Left kidney (tissue), 2 donors: ENCODE measurements around the gene MSI2. TPM values are rescaled to one million over a fixed set of nuclear protein-coding genes. Genes with fewer than 3 reads are reported as not detected.

Experiments used
- DNase-seq: peaks from one replicate; pipeline ENCODE4 v3.0.0-alpha.2; 2013
- polyA plus RNA-seq: library from polyadenylated mRNA; unstranded; fragments of 120-200 nt; gene quantifications from one replicate; pipeline ENCODE4 v1.2.1, GENCODE V29; 2013; ENCODE audit not compliant: insufficient read length

Gene MSI2
- polyA plus RNA-seq, 1 donor, result 106 TPM

DNA sequence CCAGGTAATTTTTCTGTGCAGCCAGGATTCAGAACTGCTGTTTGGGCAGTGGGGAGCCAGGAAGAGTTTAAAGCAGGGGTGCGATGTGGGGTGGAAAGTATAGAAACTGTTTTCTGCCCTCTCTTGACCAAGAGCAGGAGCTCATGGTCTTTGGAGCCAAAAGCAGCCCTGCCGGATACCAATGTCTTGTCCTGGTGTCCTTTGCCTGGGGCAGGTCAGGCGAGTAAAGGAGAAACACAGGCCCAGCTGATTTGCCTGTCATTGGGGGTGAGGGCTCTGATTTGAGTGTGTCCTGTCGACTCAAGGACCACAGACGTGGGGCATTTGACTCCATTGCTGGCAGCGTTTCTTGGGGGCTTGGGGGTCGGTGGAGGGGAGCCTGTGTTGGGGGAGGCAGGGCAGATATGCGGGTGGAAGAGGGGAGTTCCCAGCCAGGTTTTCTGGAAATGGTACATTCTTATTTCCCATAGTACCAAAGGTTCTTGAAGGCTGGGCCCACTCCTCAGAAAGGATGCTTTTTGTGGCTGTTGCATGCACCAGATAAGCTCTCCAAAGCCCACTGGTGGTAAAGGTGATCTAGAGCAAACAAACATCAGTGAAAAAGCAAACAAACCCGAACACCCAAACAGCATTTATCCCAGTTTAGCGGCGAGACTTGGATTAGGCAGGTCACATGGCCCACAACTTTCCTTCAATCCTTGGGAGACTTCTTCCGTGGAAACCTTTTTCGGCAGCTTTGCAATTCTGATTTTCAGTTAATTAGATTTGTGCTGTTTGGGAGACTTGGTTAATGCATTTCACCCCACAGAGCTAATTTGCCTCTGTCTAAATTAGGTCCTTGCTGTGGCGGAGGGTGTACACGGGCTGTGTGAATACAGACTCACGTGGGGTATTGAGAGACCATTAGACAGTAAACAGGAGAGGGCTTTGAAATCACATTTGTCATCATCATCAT is 59.0 kb downstream of the MSI2 start:
- DNase-seq, result no peak

GRCh38 chr17:57316361-57316760 is 60.0 kb downstream of the MSI2 start:
- DNase-seq, result no peak

DNA sequence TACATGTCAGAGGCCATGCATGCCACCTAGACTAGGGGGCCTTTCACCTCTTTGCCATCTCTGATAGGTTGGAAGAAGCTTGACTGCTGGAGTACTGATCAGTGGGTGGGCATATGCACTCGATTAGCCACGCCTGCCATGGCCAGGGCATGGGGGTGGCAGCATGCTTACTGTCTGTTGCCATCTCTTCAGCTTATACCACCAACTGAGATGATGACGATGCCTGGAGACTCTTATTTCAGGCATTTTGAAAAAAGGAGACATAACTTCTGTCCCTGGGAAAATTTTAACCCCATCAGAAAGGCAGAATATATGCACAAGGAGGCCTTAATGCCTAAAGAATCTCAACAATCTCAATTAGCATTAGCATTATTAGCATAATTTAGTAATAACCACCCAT is 60.8 kb downstream of the MSI2 start:
- DNase-seq, result no peak

DNA sequence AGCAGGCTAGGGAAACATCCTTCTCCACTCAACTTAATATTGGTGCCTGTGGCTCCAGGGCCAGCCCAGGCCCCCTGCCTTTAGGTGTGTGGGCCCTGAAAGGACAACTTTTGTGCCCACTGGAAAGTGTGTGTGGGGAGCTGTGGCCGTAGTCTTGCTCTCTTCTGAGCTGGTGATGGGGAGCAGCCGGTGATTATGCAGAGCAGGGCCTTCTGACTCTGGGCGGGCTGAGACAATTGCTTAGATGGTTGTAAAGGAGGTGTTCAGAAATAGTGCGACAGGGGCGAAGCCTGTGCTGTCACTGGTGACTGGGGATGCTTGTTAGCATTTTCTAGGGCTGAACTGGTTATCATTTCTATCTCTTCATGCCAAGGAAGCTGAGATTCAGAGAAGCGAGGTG is 62.6 kb downstream of the MSI2 start:
- DNase-seq, result no peak

DNA sequence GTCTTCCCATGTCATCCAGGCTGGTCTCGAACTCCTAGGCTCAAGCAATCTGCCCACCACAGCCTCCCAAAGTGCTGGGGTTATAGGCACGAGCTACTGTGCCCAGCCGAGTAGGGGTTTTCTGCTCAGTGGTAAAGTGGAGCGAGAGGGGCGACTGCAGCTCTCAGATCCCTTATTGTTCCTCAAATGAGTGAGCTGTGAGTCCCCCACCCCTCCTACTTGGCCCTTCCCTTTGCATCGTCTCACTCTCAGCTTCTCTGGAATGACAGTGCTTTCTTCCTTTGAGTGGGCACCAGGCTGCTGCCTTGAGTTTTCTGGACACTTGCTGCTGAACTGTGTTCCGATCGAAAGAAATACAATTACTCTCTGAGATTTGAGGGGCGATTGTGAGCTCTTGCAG is 63.5 kb downstream of the MSI2 start:
- no peak for DNase-seq

GRCh38 chr17:57323391-57323790 is 67.1 kb downstream of the MSI2 start:
- no peak for DNase-seq

DNA sequence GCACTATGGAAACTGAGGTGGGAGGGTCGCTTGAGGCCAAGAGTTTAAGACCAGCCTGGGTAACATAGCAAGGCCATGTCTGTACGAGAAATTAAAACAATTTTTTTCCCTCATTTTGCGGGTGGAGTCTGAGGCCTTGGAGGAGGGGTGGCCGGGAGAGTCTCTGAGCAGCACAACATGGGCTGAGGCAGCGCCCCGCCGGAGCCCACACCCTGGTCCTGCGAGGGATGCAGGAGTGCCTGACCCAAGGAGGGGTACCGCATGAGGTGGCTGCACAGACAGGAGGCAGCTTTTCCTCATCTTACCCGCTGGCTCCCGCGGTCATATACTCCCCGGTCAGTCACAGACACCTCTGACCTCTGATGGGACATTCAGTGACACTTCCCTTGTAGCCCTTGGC is 67.7 kb downstream of the MSI2 start:
- no peak for DNase-seq

DNA sequence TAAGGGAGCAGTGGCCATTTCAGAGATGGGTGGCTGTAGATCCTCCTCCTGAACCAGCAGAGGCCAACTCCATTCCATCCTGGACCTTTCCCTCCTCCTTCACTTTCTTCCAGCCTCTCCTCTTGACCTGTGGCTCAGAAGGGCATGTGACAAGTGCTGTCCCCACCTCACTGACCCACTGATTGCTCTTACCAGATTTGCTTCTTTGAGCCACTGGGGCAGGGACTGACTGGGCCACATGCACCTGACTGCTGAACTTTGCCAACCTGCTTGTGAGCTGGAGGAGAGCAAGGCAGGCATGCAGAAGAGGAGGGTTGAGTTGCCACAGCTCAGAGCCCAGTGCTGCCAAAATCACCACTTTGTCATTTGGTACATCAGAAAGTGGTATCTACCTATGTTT is 68.3 kb downstream of the MSI2 start:
- DNase-seq, result no peak

DNA sequence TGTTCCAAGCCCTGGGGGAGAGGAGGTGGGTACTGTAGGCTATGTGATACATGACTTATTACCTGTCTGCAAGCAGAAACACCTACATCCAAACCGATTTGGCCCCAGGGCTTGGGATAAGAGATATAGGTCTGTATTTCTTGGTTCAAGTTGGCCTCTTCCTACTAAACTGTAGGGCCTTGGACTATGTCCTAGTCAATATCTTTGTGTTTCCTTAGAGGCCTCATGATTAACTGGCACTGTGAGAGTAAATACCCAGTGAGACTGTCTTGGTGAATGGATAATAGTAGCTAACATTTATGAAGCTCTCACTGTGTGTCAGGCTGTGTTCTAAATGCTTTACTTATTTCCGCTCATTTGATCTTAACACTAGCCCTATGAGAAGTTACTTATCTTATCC is 70.0 kb downstream of the MSI2 start:
- DNase-seq, result no peak

DNA sequence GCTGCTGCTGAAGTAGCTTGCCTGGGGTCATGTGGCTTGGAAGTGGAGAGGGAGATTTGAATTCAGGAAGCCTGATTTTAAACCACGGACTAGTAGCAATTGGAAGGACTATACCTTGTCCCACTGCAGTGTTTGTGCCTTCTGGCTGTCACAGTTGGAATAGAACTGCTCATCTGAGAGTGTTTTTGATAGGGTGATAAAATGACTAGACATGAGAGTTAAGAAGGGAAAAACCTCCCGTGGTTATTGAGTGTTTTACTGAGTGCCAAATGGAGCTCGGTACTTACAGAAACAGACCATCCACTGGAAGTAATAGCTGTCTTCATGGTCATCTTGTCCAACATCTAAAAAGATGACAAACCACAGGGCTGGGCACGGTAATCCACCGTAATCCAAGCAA is 70.4 kb downstream of the MSI2 start:
- no peak for DNase-seq

- no peak for DNase-seq
Observed at GRCh38 chr17:57327176-57327970, 71.0 kb downstream of the MSI2 start.

- no peak for DNase-seq
Observed at GRCh38 chr17:57328109-57328882, 72.0 kb downstream of the MSI2 start.

DNA sequence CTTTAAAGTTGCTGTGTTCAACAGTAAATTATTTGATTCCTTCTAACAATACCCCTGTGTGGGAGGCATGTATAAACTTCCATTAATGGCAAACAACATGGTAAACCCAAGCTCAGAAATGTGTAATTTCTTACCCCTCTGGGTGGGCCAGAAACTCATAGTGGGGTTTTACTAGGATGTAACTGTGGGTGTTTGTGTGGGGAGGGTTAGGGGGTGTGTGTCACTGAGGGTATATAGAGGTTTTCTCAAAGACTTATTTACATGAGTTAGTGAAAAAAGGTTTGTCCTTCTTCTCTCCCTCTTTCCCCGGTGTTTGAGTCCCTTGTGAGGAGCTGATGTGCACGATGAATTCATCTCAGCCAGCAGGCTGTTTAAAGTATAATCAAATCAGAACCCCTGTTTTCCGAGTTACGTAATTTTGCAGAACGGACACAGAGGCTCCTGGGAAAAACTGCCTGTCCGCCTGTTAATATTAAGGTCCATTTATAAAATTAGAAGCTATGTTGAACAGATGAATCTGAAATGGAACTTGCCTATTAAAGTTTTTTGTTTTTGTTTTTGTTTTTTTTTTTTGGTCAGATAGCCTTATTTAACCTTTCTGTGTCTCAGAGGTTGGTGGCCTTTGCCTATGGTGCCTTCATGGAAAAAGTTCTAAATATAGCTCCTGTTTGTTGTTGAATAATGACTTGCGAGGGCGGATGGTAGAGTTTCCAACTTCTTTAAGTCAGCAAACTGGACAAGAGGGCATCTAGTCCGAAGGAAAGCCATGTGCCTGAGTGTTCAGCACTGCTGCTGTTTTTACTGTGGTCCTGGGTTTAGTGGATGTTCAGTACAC is 73.3 kb downstream of the MSI2 start:
- DNase-seq, result no peak

DNA sequence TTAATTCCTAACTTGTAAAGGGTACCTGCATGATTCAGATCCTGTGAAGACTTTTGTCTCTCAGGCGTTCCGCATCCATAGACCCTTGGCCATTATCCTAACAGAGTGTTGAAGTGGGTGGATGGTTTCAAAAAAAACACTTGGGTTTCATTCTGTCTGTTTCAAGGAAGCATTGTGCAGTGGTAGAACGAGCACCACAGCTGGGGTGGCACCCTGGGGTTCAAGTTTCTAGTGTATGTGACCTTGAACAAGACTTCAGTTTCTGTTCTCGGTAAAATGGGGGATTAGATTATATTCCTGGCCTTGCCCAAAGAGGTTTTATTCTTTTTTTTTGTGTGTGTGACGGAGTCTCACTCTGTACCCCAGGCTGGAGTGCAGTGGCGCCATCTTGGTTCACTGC is 74.3 kb downstream of the MSI2 start:
- no peak for DNase-seq

- DNase-seq, result no peak
Observed at GRCh38 chr17:57331423-57331822, 75.1 kb downstream of the MSI2 start.

GRCh38 chr17:57332501-57332900 is 76.2 kb downstream of the MSI2 start:
- DNase-seq, result no peak

- DNase-seq, result no peak
Observed at GRCh38 chr17:57335195-57335792, 79.0 kb downstream of the MSI2 start.

DNA sequence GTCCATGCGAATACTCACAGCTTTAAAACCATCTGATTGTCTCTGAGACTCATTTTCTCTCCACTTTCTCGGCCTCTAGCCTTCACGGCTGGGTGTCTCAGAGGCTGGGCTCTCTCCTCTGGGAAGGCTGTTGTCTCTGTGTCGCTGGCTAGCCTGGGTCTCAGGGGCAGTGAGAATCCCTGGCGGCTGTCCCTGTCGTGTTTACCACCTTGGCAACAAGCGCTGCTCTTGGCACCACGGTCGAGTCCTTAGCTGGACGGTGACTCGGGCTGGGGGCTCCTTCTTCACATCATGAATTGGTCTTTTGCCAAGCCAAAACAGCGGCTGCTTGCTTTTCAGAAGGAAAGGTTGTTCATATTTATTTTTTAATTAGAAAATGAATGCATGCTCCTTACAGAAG is 81.1 kb downstream of the MSI2 start:
- no peak for DNase-seq

DNA sequence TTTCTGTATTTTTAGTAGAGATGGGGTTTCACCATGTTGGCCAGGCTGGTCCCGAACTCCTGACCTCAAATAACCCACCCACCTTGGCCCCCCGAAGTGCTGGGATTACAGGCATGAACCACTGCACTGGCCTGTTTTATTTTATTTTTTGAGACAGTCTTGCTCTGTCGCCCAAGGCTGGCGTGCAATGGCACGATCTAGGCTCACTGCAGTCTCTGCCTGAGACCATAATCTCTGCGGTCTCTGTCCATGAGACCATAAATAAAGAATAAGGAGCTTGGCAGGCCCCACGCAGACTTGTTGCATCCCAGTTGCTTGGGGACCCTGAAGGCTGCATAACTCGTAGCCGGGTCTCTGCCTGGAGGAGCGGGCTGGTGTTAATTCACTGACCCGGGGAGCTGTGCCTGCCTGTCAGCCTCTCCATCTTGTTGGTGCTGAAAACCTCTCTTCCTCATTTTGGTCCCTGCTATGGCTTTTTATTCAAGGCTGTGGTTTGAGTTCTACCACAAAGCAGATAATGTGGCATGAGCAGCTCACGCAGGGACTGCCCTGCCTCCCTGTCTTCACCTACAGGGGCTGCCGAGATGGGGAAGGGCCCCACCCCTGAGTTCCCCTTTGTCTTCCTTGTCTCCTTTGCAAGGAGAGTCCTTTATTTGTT is 82.1 kb downstream of the MSI2 start:
- DNase-seq, result no peak

GRCh38 chr17:57340160-57340981 is 84.0 kb downstream of the MSI2 start:
- no peak for DNase-seq
